SK-N-MC (cell line): ENCODE results near the gene AK1.

Source experiments
- EZH2 ChIP-seq: fragments of 200-600 bp; sonication (generic); IDR thresholded peaks from one replicate; pipeline ENCODE4 v1.6.1; 2017; ENCODE audit warnings: antibody characterized with exemption
- POLR2AphosphoS5 ChIP-seq: IDR thresholded peaks from 2 replicates; pipeline ENCODE4 v1.6.1; 2012; ENCODE audit warnings: mild to moderate bottlenecking, low read depth, low read length, borderline replicate concordance

DNA sequence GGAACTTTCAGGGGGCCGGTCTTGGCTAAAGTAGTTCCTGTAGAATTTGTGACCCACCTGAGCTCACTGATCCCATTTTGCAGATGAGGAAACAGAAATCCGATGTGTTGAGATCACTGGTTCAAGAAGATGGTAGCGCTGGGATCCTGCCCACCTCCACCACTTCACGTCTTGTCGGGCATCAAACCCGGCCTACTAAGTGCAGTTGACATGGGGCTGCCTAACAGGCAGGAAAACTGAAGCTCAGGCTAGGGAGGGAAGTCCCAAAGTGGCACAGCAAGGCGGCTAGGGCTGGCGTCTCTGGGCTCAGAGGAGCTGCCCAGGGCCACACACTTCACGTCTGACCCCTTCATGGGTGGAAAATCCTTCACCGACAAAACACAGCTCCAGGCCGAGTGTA lies 22.5 kb downstream of the AK1 start:
- TF ChIP-seq POLR2AphosphoS5 (no peak), EZH2 (no peak)
